A549 (cell line): ENCODE data around the gene KCND3.

Source experiments
- BCL3 ChIP-seq: fragments of >200 bp; sonication (Bioruptor Twin); formaldehyde crosslinking; IDR thresholded peaks from 3 replicates; pipeline ENCODE4 v1.6.1; 2016
- CBX8 ChIP-seq: fragments of 200-600 bp; sonication (generic); IDR thresholded peaks from 2 replicates; pipeline ENCODE4 v1.6.1; 2016
- CHD2 ChIP-seq: fragments of 150-350 bp; IDR thresholded peaks from 2 replicates; pipeline ENCODE4 v1.6.1; 2014; ENCODE audit warnings: low read length; ENCODE audit not compliant: partially characterized antibody
- CTCF ChIP-seq: fragments of >200 bp; sonication (Bioruptor Twin); formaldehyde crosslinking; IDR thresholded peaks from 3 replicates; pipeline ENCODE4 v1.5.1; 2016
- FOSB ChIP-seq: fragments of 250-450 bp; sonication (Bioruptor Pico); IDR thresholded peaks from 2 replicates; pipeline ENCODE4 v1.5.0; 2020; ENCODE audit warnings: mild to moderate bottlenecking, moderate library complexity
- MAFK ChIP-seq: fragments of 450-650 bp; IDR thresholded peaks from 2 replicates; pipeline ENCODE4 v1.6.1; 2014; ENCODE audit not compliant: partially characterized antibody
- MAZ ChIP-seq: fragments of 150-350 bp; IDR thresholded peaks from 2 replicates; pipeline ENCODE4 v1.6.1; 2014; ENCODE audit warnings: antibody characterized with exemption, low read depth, low read length, borderline replicate concordance
- REST ChIP-seq: fragments of 200-600 bp; sonication (generic); IDR thresholded peaks from 2 replicates; pipeline ENCODE4 v1.6.1; 2016; ENCODE audit warnings: antibody characterized with exemption, mild to moderate bottlenecking, moderate library complexity

- TF ChIP-seq REST (no peak), CTCF (no peak), MAFK (no peak), CBX8 (no peak), MAZ (no peak), FOSB (CRISPR knock-in tag) (no peak), CHD2 (no peak), BCL3 (no peak)
These were observed 265.6 kb downstream of the KCND3 start for GRCh38 chr1:111723871-111724270.
